ENCODE data around the gene CCDC148.
A peak's percentile ranks its signal among the peaks of the same experiment; 100 is the strongest.

The CCDC148 gene

GRCh38 chr2:158130832-158131473 lies 325.6 kb downstream of the CCDC148 start:
- Mint-ChIP-seq H3K27me3 (ENCODE audit: low read depth) (no peaks in the 10 kb centered on the region), H3K27ac (peak overlapping the region; percentile 94 to 98 (median 95)), H3K4me1 (peaks cover 18% of the 10 kb centered on the region), H3K9me3 (no peaks in the 10 kb centered on the region), H3K4me3 (no peak overlapping the region), H3K36me3 (ENCODE audit: low read depth) (peaks cover 7% of the 10 kb centered on the region)
- TF ChIP-seq CTCF (IDR thresholded peaks at IDR 0.05; ENCODE audit: unreplicated experiment in 3 of 3) = no peak

- no peaks in the 10 kb centered on the region for H3K27me3 Mint-ChIP-seq (ENCODE audit: low read depth)
- no peaks in the 10 kb centered on the region for H3K9me3 Mint-ChIP-seq
- peaks cover 7% of the 10 kb centered on the region for H3K36me3 Mint-ChIP-seq (ENCODE audit: low read depth)
- TF ChIP-seq CTCF (IDR thresholded peaks at IDR 0.05; ENCODE audit: unreplicated experiment in 3 of 3) = no peak
- H3K4me3 Mint-ChIP-seq = no peak overlapping the region
- peak overlapping the region; percentile 39 to 74 (median 57) for H3K27ac Mint-ChIP-seq
- peaks cover 18% of the 10 kb centered on the region for H3K4me1 Mint-ChIP-seq
Observed at GRCh38 chr2:158129037-158129436, 327.5 kb downstream of the CCDC148 start.

- TF ChIP-seq CTCF (IDR thresholded peaks at IDR 0.05; ENCODE audit: unreplicated experiment in 3 of 3) = no peak
- Mint-ChIP-seq H3K36me3 (ENCODE audit: low read depth) (peaks cover 7% of the 10 kb centered on the region), H3K4me1 (peaks cover 18% of the 10 kb centered on the region), H3K27ac (peak overlapping the region; percentile 39 to 74 (median 48)), H3K9me3 (no peaks in the 10 kb centered on the region), H3K4me3 (no peak overlapping the region), H3K27me3 (ENCODE audit: low read depth) (no peaks in the 10 kb centered on the region)
Observed at GRCh38 chr2:158128168-158128973, 328.2 kb downstream of the CCDC148 start.

- peaks cover 15% of the 10 kb centered on the region for H3K4me1 Mint-ChIP-seq
- H3K36me3 Mint-ChIP-seq (ENCODE audit: low read depth) = peaks cover 5% of the 10 kb centered on the region
- H3K4me3 Mint-ChIP-seq = no peak overlapping the region
- TF ChIP-seq CTCF (IDR thresholded peaks at IDR 0.05; ENCODE audit: unreplicated experiment in 3 of 3) = no peak
- no peaks in the 10 kb centered on the region for H3K27me3 Mint-ChIP-seq (ENCODE audit: low read depth)
- H3K9me3 Mint-ChIP-seq = no peaks in the 10 kb centered on the region
- peak overlapping the region in 2 of 3 experiments; percentile 30 to 36 for H3K27ac Mint-ChIP-seq
Observed at GRCh38 chr2:158127380-158127804, 329.2 kb downstream of the CCDC148 start.

GRCh38 chr2:158125756-158126498 lies 330.6 kb downstream of the CCDC148 start:
- TF ChIP-seq CTCF (IDR thresholded peaks at IDR 0.05; ENCODE audit: unreplicated experiment in 3 of 3) = no peak
- H3K9me3 Mint-ChIP-seq = no peaks in the 10 kb centered on the region
- no peaks in the 10 kb centered on the region for H3K27me3 Mint-ChIP-seq (ENCODE audit: low read depth)
- H3K27ac Mint-ChIP-seq = peak overlapping the region; percentile 34 to 84 (median 67)
- no peaks in the 10 kb centered on the region for H3K36me3 Mint-ChIP-seq (ENCODE audit: low read depth)
- no peak overlapping the region for H3K4me3 Mint-ChIP-seq
- peaks cover 4% of the 10 kb centered on the region for H3K4me1 Mint-ChIP-seq

All from nephron (organoid).